ENCODE measurements around the gene HEPHL1.
"Not testable (repeated sequence)": the region's sequence is repeated elsewhere in the genome, so short reads cannot be mapped to it uniquely, and the experiment has no call there.

HEPHL1 gene

DNA sequence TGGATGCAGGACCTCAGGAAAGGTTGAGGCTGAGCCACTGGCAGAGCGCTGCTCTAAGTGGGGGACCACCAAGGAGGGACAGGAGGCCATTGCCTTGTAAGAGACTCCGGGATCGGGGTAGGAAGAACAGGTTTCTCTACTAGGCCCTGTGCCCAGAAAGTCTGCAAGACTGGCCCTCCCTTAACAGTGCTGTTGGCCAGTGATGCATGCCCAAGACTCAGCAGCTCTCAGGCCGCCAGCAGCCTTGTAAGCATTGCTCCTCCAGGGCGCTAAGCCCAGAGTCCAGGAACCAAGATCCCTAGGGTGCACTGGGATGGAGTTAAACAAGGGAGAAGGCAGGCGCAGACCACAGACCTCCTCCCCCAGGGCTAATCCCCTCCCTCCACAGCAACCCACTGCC is 68.2 kb downstream of the HEPHL1 start:
- no peak for DNase-seq

DNA sequence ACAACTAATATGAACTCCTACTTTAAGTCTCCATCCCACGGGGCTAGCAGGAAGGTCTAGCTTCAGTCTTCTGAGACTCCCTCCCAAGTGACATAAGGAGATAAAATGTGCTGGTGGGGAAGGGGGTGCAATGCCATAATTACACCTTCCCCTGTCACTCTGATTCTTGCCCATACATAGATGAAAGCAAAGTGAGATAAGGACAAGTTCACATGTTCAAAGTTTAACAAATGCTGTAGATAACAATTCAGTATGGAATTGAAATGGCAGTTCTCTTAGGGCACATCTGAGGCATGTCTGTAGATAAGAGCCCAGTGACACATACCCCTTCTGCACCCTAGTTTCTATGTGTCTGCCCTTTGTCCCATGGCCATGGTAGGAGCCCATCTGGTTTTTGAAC is 69.2 kb downstream of the HEPHL1 start:
- DNase-seq, result no peak

GRCh38 chr11:94091091-94091490 is 69.9 kb downstream of the HEPHL1 start:
- no peak for DNase-seq

- DNase-seq, result no peak
Measured at GRCh38 chr11:94100253-94100652, 79.1 kb downstream of the HEPHL1 start.

- DNase-seq, result no peak
Measured at GRCh38 chr11:94103471-94103870, 82.3 kb downstream of the HEPHL1 start.

DNA sequence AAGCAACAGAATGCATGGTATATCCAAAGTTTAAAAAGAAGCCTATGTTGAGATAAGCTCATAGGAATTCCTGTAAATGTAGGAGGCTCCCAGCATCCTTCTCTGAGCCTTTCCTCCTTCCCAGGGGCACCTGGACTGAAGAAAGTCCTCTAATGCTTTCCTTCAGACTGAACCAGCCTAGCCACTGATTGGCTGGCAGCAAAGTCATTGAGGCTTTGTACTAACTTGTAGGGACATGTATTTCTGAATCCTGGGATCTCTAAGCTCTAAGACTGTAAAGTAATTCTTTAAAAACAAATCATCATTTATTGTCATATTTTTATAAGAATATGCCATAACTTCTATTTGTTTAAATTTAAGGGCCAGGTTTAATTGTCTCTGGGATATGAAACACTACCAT is 83.6 kb downstream of the HEPHL1 start:
- no peak for DNase-seq

- DNase-seq, result no peak
Measured at GRCh38 chr11:94106716-94107115, 85.6 kb downstream of the HEPHL1 start.

GRCh38 chr11:94107363-94107762 is 86.2 kb downstream of the HEPHL1 start:
- no peak for DNase-seq

GRCh38 chr11:94111241-94111640 is 90.1 kb downstream of the HEPHL1 start:
- no peak for DNase-seq

- DNase-seq, result no peak
Measured at GRCh38 chr11:94111660-94112059, 90.5 kb downstream of the HEPHL1 start.

- no peak for DNase-seq
Measured at GRCh38 chr11:94112206-94112953, 91.2 kb downstream of the HEPHL1 start.

GRCh38 chr11:94117197-94117574 is 96.0 kb downstream of the HEPHL1 start:
- no peak for DNase-seq

DNA sequence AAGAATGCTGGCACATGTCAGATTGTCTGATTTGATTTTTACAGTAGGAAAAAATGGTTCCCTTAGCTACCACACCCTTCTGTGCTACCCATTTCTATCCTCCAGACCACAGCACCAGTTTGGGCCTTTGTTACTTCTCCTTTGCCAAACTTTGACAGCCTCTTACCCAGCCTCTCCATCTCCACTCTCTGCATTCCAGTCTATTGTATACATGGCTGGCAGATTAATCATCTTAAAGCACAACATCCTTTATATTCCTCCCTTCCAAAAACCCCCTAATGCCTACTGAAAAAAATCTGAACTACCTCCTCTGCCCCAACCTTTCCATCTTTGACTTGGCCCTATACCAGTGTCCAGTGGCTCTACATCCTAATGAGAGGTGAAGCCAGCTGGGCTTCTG is 96.7 kb downstream of the HEPHL1 start:
- no peak for DNase-seq

DNA sequence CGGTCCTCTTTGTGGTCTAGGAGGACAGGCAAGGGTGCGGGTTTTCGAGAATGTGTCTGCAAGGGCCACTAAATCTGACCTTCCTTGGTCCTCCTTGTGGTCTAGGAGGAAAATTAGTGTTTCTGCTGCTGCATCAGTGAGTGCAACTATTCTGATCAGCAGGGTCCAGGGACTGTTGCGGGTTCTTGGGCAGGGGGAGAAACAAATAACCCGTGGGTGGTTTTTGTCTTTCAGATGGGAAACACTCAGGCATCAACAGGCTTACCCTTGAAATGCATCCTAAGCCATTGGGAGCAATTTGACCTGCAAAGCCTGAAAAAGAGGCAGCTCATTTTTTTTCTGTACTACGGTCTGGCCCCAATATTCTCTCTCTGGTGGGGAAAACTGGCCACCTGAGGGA is 98.5 kb downstream of the HEPHL1 start:
- DNase-seq, result not testable (repeated sequence)

DNA sequence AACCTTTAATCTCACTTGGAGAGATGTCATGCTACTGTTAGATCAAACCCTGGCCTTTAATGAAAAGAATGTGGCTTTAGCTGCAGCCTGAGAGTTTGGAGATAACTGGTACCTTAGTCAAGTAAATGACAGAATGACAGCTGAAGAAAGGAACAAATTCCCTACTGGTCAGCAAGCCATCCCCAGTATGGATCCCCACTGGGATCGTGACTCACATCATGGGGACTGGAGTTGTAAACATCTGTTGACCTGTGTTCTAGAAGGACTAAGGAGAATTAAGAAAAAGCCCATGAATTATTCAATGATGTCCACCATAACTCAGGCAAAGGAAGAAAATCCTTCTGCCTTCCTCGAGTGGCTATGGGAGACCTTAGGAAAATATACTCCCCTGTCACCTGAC is 99.4 kb downstream of the HEPHL1 start:
- DNase-seq, result not testable (repeated sequence)

GRCh38 chr11:94120946-94121345 is 99.8 kb downstream of the HEPHL1 start:
- no peak for DNase-seq

GRCh38 chr11:94125407-94126115 is 104.4 kb downstream of the HEPHL1 start:
- no peak for DNase-seq

DNA sequence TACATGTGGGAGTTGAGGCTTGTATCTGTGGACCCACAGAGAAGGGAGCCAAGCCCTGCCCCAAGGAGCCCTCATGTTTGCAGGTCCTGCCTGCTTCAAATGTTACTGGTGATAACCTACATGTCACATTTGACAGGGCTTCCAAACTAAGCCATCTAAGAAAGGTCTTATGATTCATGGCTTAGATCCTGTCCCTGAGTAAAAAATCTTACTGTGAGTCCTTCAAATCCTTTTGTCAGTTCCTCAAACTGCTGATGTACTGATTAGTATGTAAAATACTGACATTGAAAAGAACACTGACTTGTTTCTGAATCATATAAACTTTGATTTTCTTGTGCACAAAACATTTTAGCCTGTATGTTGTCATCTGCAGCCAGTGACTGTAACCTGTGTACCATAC is 106.5 kb downstream of the HEPHL1 start:
- DNase-seq, result no peak

- no peak for DNase-seq
Measured at GRCh38 chr11:94128291-94128745, 107.2 kb downstream of the HEPHL1 start.

DNA sequence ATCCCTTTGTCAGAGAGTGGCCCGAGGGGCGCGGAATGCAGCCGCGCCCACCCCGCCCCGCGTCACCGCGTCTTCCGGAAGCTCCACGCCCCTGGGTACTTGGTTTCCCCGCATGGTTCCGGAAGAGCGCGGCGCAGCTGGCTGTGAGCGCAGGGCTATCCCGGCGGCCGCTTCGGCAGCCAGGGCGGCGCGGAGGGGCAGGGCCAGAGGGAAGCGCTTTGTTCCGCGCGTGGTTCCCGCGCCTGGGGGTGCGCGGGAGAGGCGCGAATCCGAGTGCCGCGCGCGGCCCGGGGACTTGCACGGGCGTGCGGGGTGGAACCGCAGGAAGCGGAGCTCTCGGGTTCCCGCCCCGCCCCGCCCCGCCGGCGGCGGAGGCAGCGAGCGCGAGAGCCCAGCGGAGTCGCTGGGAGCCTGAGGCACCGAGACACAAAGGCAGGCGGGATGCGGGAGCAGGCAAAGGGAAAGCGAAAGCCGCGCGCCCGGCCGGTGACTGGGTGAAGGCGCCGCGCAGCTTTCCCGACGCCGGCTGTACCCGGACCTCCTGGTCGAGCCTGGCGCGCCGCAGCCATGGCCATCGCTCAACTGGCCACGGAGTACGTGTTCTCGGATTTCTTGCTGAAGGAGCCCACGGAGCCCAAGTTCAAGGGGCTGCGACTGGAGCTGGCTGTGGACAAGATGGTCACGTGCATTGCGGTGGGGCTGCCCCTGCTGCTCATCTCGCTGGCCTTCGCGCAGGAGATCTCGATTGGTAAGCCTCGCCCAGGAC is 107.8 kb downstream of the HEPHL1 start, which contains the start of gene PANX1:
PANX1 (plus strand) TSS at position 96 of the 766 bp plus-strand sequence; CDS start at position 568, 472 bp downstream.
- peak; percentile 87 for DNase-seq

GRCh38 chr11:94129512-94130297 is 108.6 kb downstream of the HEPHL1 start:
- peak; percentile 44 for DNase-seq

DNA sequence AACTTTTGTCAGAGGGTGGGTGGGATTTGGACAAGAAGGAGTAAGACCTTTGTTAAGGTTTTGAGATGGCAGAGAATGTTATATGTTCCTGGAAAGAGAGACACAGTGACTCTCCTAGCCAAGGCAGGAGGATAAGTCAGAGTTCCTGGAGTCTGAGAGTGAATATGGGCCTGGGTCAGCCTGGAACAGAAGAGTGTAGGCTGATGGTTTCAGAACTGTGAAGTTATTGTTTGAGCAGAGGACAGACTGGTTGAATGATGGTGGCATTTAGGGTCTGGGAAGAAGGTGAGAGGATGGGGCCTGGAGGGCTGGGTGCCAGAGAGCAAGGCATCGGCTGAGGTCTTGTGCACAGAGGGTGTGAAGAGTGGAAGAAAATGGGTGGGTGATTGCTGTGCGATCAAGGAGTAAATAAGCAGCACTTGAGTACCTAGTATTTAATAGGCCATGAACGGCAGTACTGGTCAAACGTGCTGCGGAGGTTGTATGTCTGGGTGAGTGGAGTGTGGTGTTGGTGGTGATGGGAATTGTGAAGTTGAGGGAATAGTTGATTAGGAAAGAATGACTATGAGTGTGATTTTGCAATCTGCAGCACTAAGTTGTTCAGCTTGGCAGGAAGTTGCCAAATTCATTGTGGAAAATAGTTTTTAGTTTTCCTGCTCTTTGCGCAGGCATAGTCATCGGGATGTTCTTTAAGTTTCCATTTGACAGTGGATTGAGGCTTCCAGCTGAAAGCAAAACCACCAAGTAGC is 109.3 kb downstream of the HEPHL1 start:
- DNase-seq, result no peak
